ENCODE data around the gene NUDC. TPM values are rescaled to one million over a fixed set of nuclear protein-coding genes. Genes with fewer than 3 reads are reported as not detected.

NUDC gene
- total RNA-seq, 1 donor from 2014 or later: 70.2 TPM

DNA sequence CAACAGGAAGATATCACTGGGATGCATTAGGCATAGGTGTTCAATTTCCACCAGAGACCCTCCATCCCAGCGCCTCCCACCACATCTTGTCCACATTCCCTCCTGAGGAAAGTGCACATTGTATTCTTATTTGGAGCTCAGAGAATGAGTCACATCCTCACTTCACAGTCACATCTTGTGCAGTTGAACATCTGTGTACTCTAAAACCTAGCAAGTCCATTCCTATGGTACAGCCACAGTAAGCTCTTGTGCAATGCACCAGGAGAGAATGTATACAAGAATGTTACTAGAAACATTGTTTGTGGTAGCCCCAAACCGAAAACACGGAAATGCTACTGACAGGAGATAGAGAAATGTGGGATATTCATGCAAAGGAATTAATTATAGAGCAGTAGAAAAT is 40.3 kb downstream of the NUDC start:
- Histone ChIP-seq H3K36me3 (ENCODE audit: insufficient read depth, low read length) (no peaks in the 10 kb centered on the region), H3K9ac (ENCODE audit: low read length) (no peak overlapping the region), H3K27me3 (ENCODE audit: insufficient read depth, low read length) (peaks cover 29% of the 10 kb centered on the region), H3K9me3 (ENCODE audit: insufficient read depth, low read depth, low read length) (no peaks in the 10 kb centered on the region), H4K20me1 (ENCODE audit: insufficient read depth, low read length) (no peaks in the 10 kb centered on the region), H3K4me1 (ENCODE audit: insufficient read depth, low read length) (peaks cover 5% of the 10 kb centered on the region), H3K4me2 (ENCODE audit: low read length) (no peak overlapping the region), H3K27ac (ENCODE audit: low read depth, low read length) (no peak overlapping the region), H3K79me2 (ENCODE audit: insufficient read depth, low read length) (no peaks in the 10 kb centered on the region), H3K4me3 (ENCODE audit: insufficient read depth, low read depth, low read length) (no peak overlapping the region), H2AFZ (ENCODE audit: low read depth, low read length) (no peak overlapping the region)
- H3K4me1 Mint-ChIP-seq (ENCODE audit: low read depth, unreplicated experiment): no peaks in the 10 kb centered on the region
- TF ChIP-seq EZH2 (IDR thresholded peaks at IDR 0.05; ENCODE audit: insufficient read depth, low read length): no peak
- TF ChIP-seq, protein P1, sequence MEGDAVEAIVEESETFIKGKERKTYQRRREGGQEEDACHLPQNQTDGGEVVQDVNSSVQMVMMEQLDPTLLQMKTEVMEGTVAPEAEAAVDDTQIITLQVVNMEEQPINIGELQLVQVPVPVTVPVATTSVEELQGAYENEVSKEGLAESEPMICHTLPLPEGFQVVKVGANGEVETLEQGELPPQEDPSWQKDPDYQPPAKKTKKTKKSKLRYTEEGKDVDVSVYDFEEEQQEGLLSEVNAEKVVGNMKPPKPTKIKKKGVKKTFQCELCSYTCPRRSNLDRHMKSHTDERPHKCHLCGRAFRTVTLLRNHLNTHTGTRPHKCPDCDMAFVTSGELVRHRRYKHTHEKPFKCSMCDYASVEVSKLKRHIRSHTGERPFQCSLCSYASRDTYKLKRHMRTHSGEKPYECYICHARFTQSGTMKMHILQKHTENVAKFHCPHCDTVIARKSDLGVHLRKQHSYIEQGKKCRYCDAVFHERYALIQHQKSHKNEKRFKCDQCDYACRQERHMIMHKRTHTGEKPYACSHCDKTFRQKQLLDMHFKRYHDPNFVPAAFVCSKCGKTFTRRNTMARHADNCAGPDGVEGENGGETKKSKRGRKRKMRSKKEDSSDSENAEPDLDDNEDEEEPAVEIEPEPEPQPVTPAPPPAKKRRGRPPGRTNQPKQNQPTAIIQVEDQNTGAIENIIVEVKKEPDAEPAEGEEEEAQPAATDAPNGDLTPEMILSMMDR (IDR thresholded peaks at IDR 0.05; ENCODE audit: insufficient read depth, low read depth, low read length): no peak
- peaks cover 4% of the 10 kb centered on the region for H3K36me3 Mint-ChIP-seq (ENCODE audit: low read depth, unreplicated experiment)
- H3K4me3 Mint-ChIP-seq (ENCODE audit: unreplicated experiment): no peak overlapping the region
- FAIRE-seq: peak; percentile 65
- no peak overlapping the region for H3K27ac Mint-ChIP-seq (ENCODE audit: unreplicated experiment)
- peaks cover 23% of the 10 kb centered on the region for H3K27me3 Mint-ChIP-seq (ENCODE audit: low read depth, unreplicated experiment)
- DNase-seq (ENCODE audit: low read depth): peak; percentile 85
- no peaks in the 10 kb centered on the region for H3K9me3 Mint-ChIP-seq (ENCODE audit: unreplicated experiment)

DNA sequence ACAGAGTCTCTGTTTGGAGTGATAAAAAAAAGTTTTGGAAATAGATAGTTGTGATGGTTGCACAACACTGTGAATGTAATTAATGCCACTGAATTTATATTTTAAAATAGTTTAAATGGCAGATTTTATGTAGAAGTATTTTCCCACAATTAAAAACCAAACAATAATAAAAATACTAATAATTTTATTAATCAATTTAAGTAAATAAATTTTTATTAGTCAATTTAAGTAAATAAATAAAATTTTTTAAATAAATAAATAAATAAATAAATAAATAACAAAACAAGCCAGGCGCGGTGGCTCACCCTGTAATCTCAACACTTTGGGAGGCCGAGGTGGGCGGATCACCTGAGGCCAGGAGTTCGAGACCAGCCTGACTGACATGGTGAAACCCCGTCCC is 43.7 kb downstream of the NUDC start:
- no peak overlapping the region for H3K9ac ChIP-seq (ENCODE audit: low read length)
- no peak overlapping the region for H3K27ac Mint-ChIP-seq (ENCODE audit: unreplicated experiment)
- DNase-seq (ENCODE audit: low read depth): no peak
- peaks cover 16% of the 10 kb centered on the region for H3K27me3 ChIP-seq (ENCODE audit: insufficient read depth, low read length)
- H3K4me1 Mint-ChIP-seq (ENCODE audit: low read depth, unreplicated experiment): no peaks in the 10 kb centered on the region
- peaks cover 5% of the 10 kb centered on the region for H3K4me1 ChIP-seq (ENCODE audit: insufficient read depth, low read length)
- TF ChIP-seq, protein P1 (IDR thresholded peaks at IDR 0.05; ENCODE audit: insufficient read depth, low read depth, low read length): no peak
- TF ChIP-seq EZH2 (IDR thresholded peaks at IDR 0.05; ENCODE audit: insufficient read depth, low read length): no peak
- no peak overlapping the region for H3K4me3 Mint-ChIP-seq (ENCODE audit: unreplicated experiment)
- H3K36me3 Mint-ChIP-seq (ENCODE audit: low read depth, unreplicated experiment): no peaks in the 10 kb centered on the region
- H4K20me1 ChIP-seq (ENCODE audit: insufficient read depth, low read length): no peaks in the 10 kb centered on the region
- H2AFZ ChIP-seq (ENCODE audit: low read depth, low read length): no peak overlapping the region
- no peaks in the 10 kb centered on the region for H3K9me3 ChIP-seq (ENCODE audit: insufficient read depth, low read depth, low read length)
- peaks cover 20% of the 10 kb centered on the region for H3K27me3 Mint-ChIP-seq (ENCODE audit: low read depth, unreplicated experiment)
- no peak overlapping the region for H3K4me2 ChIP-seq (ENCODE audit: low read length)
- no peaks in the 10 kb centered on the region for H3K36me3 ChIP-seq (ENCODE audit: insufficient read depth, low read length)
- no peak overlapping the region for H3K4me3 ChIP-seq (ENCODE audit: insufficient read depth, low read depth, low read length)
- no peak overlapping the region for H3K27ac ChIP-seq (ENCODE audit: low read depth, low read length)
- H3K79me2 ChIP-seq (ENCODE audit: insufficient read depth, low read length): no peaks in the 10 kb centered on the region
- H3K9me3 Mint-ChIP-seq (ENCODE audit: unreplicated experiment): no peaks in the 10 kb centered on the region
- FAIRE-seq: no peak

DNA sequence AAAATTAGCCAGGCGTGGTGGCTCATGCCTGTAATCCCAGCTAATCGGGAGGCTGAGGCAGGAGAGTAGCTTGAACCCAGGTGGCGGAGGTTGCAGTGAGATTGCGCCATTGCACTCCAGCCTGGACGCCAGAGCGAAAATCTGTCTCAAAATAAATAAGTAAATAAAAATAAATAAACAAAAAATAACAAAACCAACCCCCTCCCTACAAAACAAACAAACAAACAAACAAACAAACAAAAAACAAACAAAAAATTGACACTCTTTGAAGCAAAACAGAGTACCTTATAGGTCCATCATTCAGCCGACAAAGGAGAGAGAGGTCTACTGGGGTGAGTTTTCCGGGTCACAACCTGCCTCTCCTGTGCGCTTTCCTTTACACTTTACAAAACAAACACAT is 44.1 kb downstream of the NUDC start:
- H3K79me2 ChIP-seq (ENCODE audit: insufficient read depth, low read length): no peaks in the 10 kb centered on the region
- Mint-ChIP-seq H3K4me1 (ENCODE audit: low read depth, unreplicated experiment) (no peaks in the 10 kb centered on the region), H3K9me3 (ENCODE audit: unreplicated experiment) (no peaks in the 10 kb centered on the region), H3K4me3 (ENCODE audit: unreplicated experiment) (no peak overlapping the region), H3K36me3 (ENCODE audit: low read depth, unreplicated experiment) (no peaks in the 10 kb centered on the region), H3K27me3 (ENCODE audit: low read depth, unreplicated experiment) (peaks cover 21% of the 10 kb centered on the region), H3K27ac (ENCODE audit: unreplicated experiment) (no peak overlapping the region)
- DNase-seq (ENCODE audit: low read depth): no peak
- no peaks in the 10 kb centered on the region for H4K20me1 ChIP-seq (ENCODE audit: insufficient read depth, low read length)
- no peaks in the 10 kb centered on the region for H3K36me3 ChIP-seq (ENCODE audit: insufficient read depth, low read length)
- peaks cover 12% of the 10 kb centered on the region for H3K27me3 ChIP-seq (ENCODE audit: insufficient read depth, low read length)
- no peak for FAIRE-seq
- H3K27ac ChIP-seq (ENCODE audit: low read depth, low read length): no peak overlapping the region
- no peak overlapping the region for H2AFZ ChIP-seq (ENCODE audit: low read depth, low read length)
- no peak for TF ChIP-seq EZH2 (IDR thresholded peaks at IDR 0.05; ENCODE audit: insufficient read depth, low read length)
- TF ChIP-seq, protein P1 (IDR thresholded peaks at IDR 0.05; ENCODE audit: insufficient read depth, low read depth, low read length): no peak
- no peaks in the 10 kb centered on the region for H3K9me3 ChIP-seq (ENCODE audit: insufficient read depth, low read depth, low read length)
- H3K4me2 ChIP-seq (ENCODE audit: low read length): no peak overlapping the region
- no peak overlapping the region for H3K9ac ChIP-seq (ENCODE audit: low read length)
- H3K4me3 ChIP-seq (ENCODE audit: insufficient read depth, low read depth, low read length): no peak overlapping the region
- peaks cover 5% of the 10 kb centered on the region for H3K4me1 ChIP-seq (ENCODE audit: insufficient read depth, low read length)
